Measurements from ENCODE around the gene SOX9.

GRCh38 chr17:72164158-72164739 is 43.4 kb downstream of the SOX9 start:
- TF ChIP-seq POLR2AphosphoS5 (IDR thresholded peaks at IDR 0.05; ENCODE audit: low read depth, low read length) (no peak), CTCF (IDR thresholded peaks at IDR 0.05; ENCODE audit: control extremely low read depth in 1 of 3, insufficient read depth in 1 of 3, low read depth in 1 of 3, low read length in 3 of 3) (no peak), CBX8 (IDR thresholded peaks at IDR 0.05; ENCODE audit: borderline replicate concordance, low read depth, low read length) (no peak), POLR2A (IDR thresholded peaks at IDR 0.05; ENCODE audit: control extremely low read depth in 1 of 2, low read depth in 2 of 2, low read length in 2 of 2) (no peak), GTF2F1 (IDR thresholded peaks at IDR 0.05; ENCODE audit: borderline replicate concordance, low read depth, low read length) (no peak), ZNF274 (IDR thresholded peaks at IDR 0.05; ENCODE audit: borderline replicate concordance, extremely low read depth, low read length) (no peak), E2F6 (IDR thresholded peaks at IDR 0.05) (no peak), CHD1 (IDR thresholded peaks at IDR 0.05; ENCODE audit: low read depth, low read length) (no peak)
